ENCODE data around the gene CTNNA2. TPM values are rescaled to one million over a fixed set of nuclear protein-coding genes. Genes with fewer than 3 reads are reported as not detected.

CTNNA2 gene
- polyA plus RNA-seq, 1 of the 3 experiments (the other 2 are of a cell fraction), result 0.30 TPM

- no peaks in the 10 kb centered on the region for H3K79me2 ChIP-seq (ENCODE audit: insufficient read depth)
- no peaks in the 10 kb centered on the region for H3K36me3 ChIP-seq (replicated peaks in 1 of 2; ENCODE audit: control insufficient read depth in 1 of 2, insufficient read depth in 2 of 2, low read length in 1 of 2)
- DNase-seq, result no peak
- no peaks in the 10 kb centered on the region for H3K9me2 ChIP-seq
- ChIA-PET CTCF (no interaction called here), POLR2A (no interaction called here)
- H3K27me3 ChIP-seq (ENCODE audit: insufficient read depth), result no peaks in the 10 kb centered on the region
- H3K9me3 ChIP-seq, result no peaks in the 10 kb centered on the region
- no peaks in the 10 kb centered on the region for H3K4me1 ChIP-seq (ENCODE audit: control insufficient read depth in 1 of 2, insufficient read depth in 2 of 2, low read depth in 1 of 2, low read length in 1 of 2)
- peak overlapping the region in 1 of 2 experiments; percentile 41; a peak in 1 of 4 replicates for H3K27ac ChIP-seq (ENCODE audit: low read depth in 2 of 2, low read length in 1 of 2)
- no peak overlapping the region for H3K4me2 ChIP-seq
- H2AFZ ChIP-seq (ENCODE audit: low read depth), result peak overlapping the region; percentile 66; the same call in 1 of the 2 replicates
- WGBS (ENCODE audit: low lambda C conversion rate), result 56% methylated on average over 5 of the region's 5 CpGs
- no peak overlapping the region for H3K4me3 ChIP-seq (ENCODE audit: low read depth in 2 of 2, low read length in 1 of 2)
- no peak overlapping the region for H3K9ac ChIP-seq
- TF ChIP-seq RAD21 (IDR thresholded peaks at IDR 0.05; ENCODE audit: low read length) (no peak), TEAD4 (IDR thresholded peaks at IDR 0.05; ENCODE audit: borderline replicate concordance, insufficient read depth) (peak; percentile 32; the same call in 1 of the 2 replicates), JUND (IDR thresholded peaks at IDR 0.05) (0 out of 2 replicates have a peak, but pooled peaks have one; percentile 7), FOSL2 (IDR thresholded peaks at IDR 0.05; ENCODE audit: borderline replicate concordance, low read depth) (peak; percentile 28; the same call in 1 of the 2 replicates)
- H3F3A ChIP-seq (replicated peaks; ENCODE audit: insufficient read depth), result no peaks in the 10 kb centered on the region
- no peaks in the 10 kb centered on the region for H4K20me1 ChIP-seq (ENCODE audit: insufficient read depth)
These were observed 204.6 kb downstream of the CTNNA2 start for GRCh38 chr2:79717364-79718007.

- 60% methylated on average over 1 of the region's 1 CpG for WGBS (ENCODE audit: low lambda C conversion rate)
- no peak for TF ChIP-seq TAF1 (IDR thresholded peaks at IDR 0.05; ENCODE audit: borderline replicate concordance, low read depth, low read length)
- TF ChIP-seq CHD2 (IDR thresholded peaks at IDR 0.05; ENCODE audit: low read length, partially characterized antibody), result no peak
- no peak for TF ChIP-seq JUND (IDR thresholded peaks at IDR 0.05)
- no peak for TF ChIP-seq FOXJ3 (CRISPR knock-in tag; IDR thresholded peaks at IDR 0.05)
- no peak for TF ChIP-seq RFX5 (IDR thresholded peaks at IDR 0.05; ENCODE audit: low read length)
- TF ChIP-seq RCOR1 (IDR thresholded peaks at IDR 0.05; ENCODE audit: low read length), result no peak
- no peak for TF ChIP-seq MEF2A (IDR thresholded peaks at IDR 0.05; ENCODE audit: borderline replicate concordance, low read depth)
- no peak for TF ChIP-seq CTCF (IDR thresholded peaks at IDR 0.05)
- no peak for TF ChIP-seq SIN3A (IDR thresholded peaks at IDR 0.05; ENCODE audit: borderline replicate concordance, low read depth, low read length)
- no peak for TF ChIP-seq YY1 (IDR thresholded peaks at IDR 0.05; ENCODE audit: low read depth)
- TF ChIP-seq TCF12 (IDR thresholded peaks at IDR 0.05), result no peak
- TF ChIP-seq USF1 (IDR thresholded peaks at IDR 0.05; ENCODE audit: borderline replicate concordance, low read depth), result no peak
- TF ChIP-seq SMC3 (IDR thresholded peaks at IDR 0.05; ENCODE audit: low read depth, low read length), result no peak
- no peak for TF ChIP-seq FOXM1 (IDR thresholded peaks at IDR 0.05; ENCODE audit: low read depth)
- no peak for TF ChIP-seq USF2 (IDR thresholded peaks at IDR 0.05; ENCODE audit: borderline replicate concordance, low read depth, low read length)
- TF ChIP-seq FOSL2 (IDR thresholded peaks at IDR 0.05; ENCODE audit: borderline replicate concordance, low read depth), result no peak
- no peak for TF ChIP-seq GABPA (IDR thresholded peaks at IDR 0.05; ENCODE audit: low read depth)
- TF ChIP-seq NRF1 (IDR thresholded peaks at IDR 0.05; ENCODE audit: low read depth, low read length), result no peak
- no peak for DNase-seq
- CTCF ChIA-PET, result no interaction called here
- peaks cover 8% of the 10 kb centered on the region for H3F3A ChIP-seq (replicated peaks; ENCODE audit: insufficient read depth)
- no peaks in the 10 kb centered on the region for H4K20me1 ChIP-seq (ENCODE audit: insufficient read depth)
- H3K9ac ChIP-seq, result no peak overlapping the region
- no peaks in the 10 kb centered on the region for H3K9me3 ChIP-seq
- no peak overlapping the region for H3K27ac ChIP-seq (ENCODE audit: low read depth in 2 of 2, low read length in 1 of 2)
- H3K4me1 ChIP-seq (ENCODE audit: control insufficient read depth in 1 of 2, insufficient read depth in 2 of 2, low read depth in 1 of 2, low read length in 1 of 2), result no peaks in the 10 kb centered on the region
- H2AFZ ChIP-seq (ENCODE audit: low read depth), result no peak overlapping the region
- H3K79me2 ChIP-seq (ENCODE audit: insufficient read depth), result no peaks in the 10 kb centered on the region
- H3K4me3 ChIP-seq (ENCODE audit: low read depth in 2 of 2, low read length in 1 of 2), result no peak overlapping the region
- H3K27me3 ChIP-seq (ENCODE audit: insufficient read depth), result no peaks in the 10 kb centered on the region
- no peaks in the 10 kb centered on the region for H3K9me2 ChIP-seq
- H3K36me3 ChIP-seq (replicated peaks in 1 of 2; ENCODE audit: control insufficient read depth in 1 of 2, insufficient read depth in 2 of 2, low read length in 1 of 2), result no peaks in the 10 kb centered on the region
- POLR2A ChIA-PET, result no interaction called here
- H3K4me2 ChIP-seq, result no peak overlapping the region
These were observed 208.2 kb downstream of the CTNNA2 start for GRCh38 chr2:79721061-79721460.

Measured in SK-N-SH (cell line).